Measurements from ENCODE around the gene CALCB. TPM values are rescaled to one million over a fixed set of nuclear protein-coding genes. Genes with fewer than 3 reads are reported as not detected.

The CALCB gene
- total RNA-seq, 1 donor from 2014 or later: not detected

- no peak overlapping the region for H3K4me3 Mint-ChIP-seq
- no peaks in the 10 kb centered on the region for H3K4me1 Mint-ChIP-seq
- DNase-seq (ENCODE audit: low spot score in 2 of 2, unreplicated experiment in 2 of 2): no peak
- H3K27me3 Mint-ChIP-seq (ENCODE audit: low read depth): peaks cover 18% of the 10 kb centered on the region
- H3K36me3 Mint-ChIP-seq: no peaks in the 10 kb centered on the region
- H3K27ac Mint-ChIP-seq: no peak overlapping the region
- peaks cover 17% of the 10 kb centered on the region for H3K9me3 Mint-ChIP-seq
- TF ChIP-seq CTCF (IDR thresholded peaks at IDR 0.05; ENCODE audit: unreplicated experiment): no peak
Measured at GRCh38 chr11:15091625-15092024, 18.2 kb downstream of the CALCB start.

GRCh38 chr11:15093432-15093831, 20.0 kb downstream of the CALCB start:
- H3K4me3 Mint-ChIP-seq: no peak overlapping the region
- H3K27ac Mint-ChIP-seq: no peak overlapping the region
- peaks cover 3% of the 10 kb centered on the region for H3K9me3 Mint-ChIP-seq
- H3K4me1 Mint-ChIP-seq: no peaks in the 10 kb centered on the region
- peaks cover 20% of the 10 kb centered on the region for H3K27me3 Mint-ChIP-seq (ENCODE audit: low read depth)
- no peak for TF ChIP-seq CTCF (IDR thresholded peaks at IDR 0.05; ENCODE audit: unreplicated experiment)
- DNase-seq (ENCODE audit: low spot score in 2 of 2, unreplicated experiment in 2 of 2): no peak
- no peaks in the 10 kb centered on the region for H3K36me3 Mint-ChIP-seq

GRCh38 chr11:15095736-15096228, 22.4 kb downstream of the CALCB start:
- Mint-ChIP-seq H3K36me3 (no peaks in the 10 kb centered on the region), H3K27me3 (ENCODE audit: low read depth) (peaks cover 41% of the 10 kb centered on the region), H3K4me3 (no peak overlapping the region), H3K4me1 (no peaks in the 10 kb centered on the region), H3K27ac (no peak overlapping the region), H3K9me3 (no peaks in the 10 kb centered on the region)
- no peak for TF ChIP-seq CTCF (IDR thresholded peaks at IDR 0.05; ENCODE audit: unreplicated experiment)
- DNase-seq (ENCODE audit: low spot score in 2 of 2, unreplicated experiment in 2 of 2): no peak

- H3K27me3 Mint-ChIP-seq (ENCODE audit: low read depth): peaks cover 52% of the 10 kb centered on the region
- no peaks in the 10 kb centered on the region for H3K4me1 Mint-ChIP-seq
- no peak overlapping the region for H3K27ac Mint-ChIP-seq
- no peaks in the 10 kb centered on the region for H3K36me3 Mint-ChIP-seq
- peaks cover under 1% of the 10 kb centered on the region for H3K9me3 Mint-ChIP-seq
- no peak for DNase-seq (ENCODE audit: low spot score in 2 of 2, unreplicated experiment in 2 of 2)
- no peak for TF ChIP-seq CTCF (IDR thresholded peaks at IDR 0.05; ENCODE audit: unreplicated experiment)
- no peak overlapping the region for H3K4me3 Mint-ChIP-seq
Measured at GRCh38 chr11:15097411-15097810, 24.0 kb downstream of the CALCB start.

- H3K36me3 Mint-ChIP-seq: no peaks in the 10 kb centered on the region
- TF ChIP-seq CTCF (IDR thresholded peaks at IDR 0.05; ENCODE audit: unreplicated experiment): no peak
- no peak overlapping the region for H3K4me3 Mint-ChIP-seq
- peaks cover 16% of the 10 kb centered on the region for H3K9me3 Mint-ChIP-seq
- no peaks in the 10 kb centered on the region for H3K4me1 Mint-ChIP-seq
- DNase-seq (ENCODE audit: low spot score in 2 of 2, unreplicated experiment in 2 of 2): no peak
- no peak overlapping the region for H3K27ac Mint-ChIP-seq
- H3K27me3 Mint-ChIP-seq (ENCODE audit: low read depth): peaks cover 62% of the 10 kb centered on the region
Measured at GRCh38 chr11:15099267-15099666, 25.9 kb downstream of the CALCB start.

Measured in mesothelial cell of epicardium (in vitro differentiated cells).